Fibroblast of upper back skin (primary cell): ENCODE measurements around the gene CAMK2A.
A peak's percentile ranks its signal among the peaks of the same experiment; 100 is the strongest.

Experiments
- DNase-seq: peaks from one replicate; pipeline ENCODE4 v3.0.0-alpha.2; 2013

The CAMK2A gene

DNA sequence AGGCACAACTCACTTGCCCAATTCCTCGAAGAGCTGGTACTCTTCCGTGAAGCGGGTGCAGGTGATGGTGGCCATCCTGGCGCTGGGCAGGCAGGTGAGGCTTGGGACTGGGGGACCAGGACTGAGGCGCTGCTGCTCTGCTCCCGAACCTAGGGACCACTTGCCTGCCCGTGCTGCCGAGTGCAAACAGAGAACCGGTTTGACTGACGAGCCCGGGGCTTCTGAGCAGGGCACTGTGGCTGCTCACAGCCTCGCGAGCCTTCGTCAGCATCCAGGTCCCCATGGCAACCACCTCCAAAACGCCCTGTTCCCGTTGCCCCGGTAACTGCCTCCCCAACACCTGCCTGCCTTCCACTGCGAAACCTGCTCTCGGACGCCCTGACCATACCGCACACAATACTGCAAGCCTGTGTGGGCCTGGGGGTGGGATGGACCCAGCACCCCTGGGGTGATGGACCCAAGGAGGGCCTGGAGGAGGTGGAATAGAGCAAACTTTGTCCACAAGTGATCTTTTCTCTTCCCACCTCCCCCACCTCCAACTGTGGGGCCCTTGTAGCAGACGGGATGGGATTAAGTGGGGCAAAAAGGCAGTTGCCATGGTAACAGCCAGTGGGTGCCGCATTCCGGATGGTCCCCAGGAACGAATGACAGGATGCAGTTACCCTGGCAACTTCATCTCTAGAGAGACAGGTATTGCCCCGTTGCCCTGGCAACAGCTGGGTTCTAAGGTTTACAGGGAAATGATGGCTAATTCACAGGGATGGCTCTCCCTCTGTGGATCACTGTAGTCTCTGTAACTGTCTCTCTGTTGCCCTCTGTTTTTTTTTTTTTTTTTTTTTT lies at the start of gene CAMK2A:
Gene CAMK2A (minus strand): TSS at position 223 of the 840 bp plus-strand sequence. CDS start 148 bp downstream, at position 75.
- no peak for DNase-seq

DNA sequence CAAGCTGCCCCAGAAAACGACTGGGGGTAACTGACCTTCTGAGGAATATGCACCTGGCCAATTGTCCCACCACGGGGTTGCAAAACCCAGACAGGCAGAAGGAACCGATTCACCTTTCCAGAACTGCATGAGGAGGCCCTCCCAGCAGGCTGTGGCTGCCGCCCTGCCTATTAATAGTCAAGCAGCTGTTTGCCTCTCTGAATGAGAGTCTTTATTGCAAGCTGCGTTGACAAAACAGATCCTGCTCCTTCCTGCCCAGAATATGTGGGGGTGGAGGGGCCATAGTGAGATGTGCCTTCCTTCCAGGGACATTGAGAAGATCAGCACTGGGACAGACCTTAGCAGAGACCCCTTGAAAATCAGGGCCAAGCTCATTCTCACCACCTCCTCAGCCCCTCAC lies 49.6 kb upstream of the CAMK2A start:
- DNase-seq, result no peak

DNA sequence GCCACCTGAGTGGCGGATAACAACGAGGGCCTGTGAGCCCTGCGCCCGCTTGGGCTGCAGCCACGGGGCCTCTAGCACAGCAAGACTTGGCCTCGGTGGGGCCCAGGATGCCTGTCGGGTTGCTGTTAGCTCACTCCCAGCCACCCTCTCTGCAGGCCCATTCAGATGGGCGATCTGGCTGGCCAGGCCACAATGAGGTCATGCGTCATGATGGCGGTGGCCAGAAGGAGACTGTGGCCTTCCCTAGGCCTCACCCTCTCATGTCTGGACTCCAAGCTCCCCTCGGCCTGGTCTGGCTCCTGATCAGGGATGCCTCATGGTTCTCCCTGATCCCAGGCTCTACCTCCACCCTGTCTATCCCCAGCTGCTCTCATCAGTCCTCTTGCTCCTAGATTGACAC lies 49.0 kb upstream of the CAMK2A start:
- no peak for DNase-seq

DNA sequence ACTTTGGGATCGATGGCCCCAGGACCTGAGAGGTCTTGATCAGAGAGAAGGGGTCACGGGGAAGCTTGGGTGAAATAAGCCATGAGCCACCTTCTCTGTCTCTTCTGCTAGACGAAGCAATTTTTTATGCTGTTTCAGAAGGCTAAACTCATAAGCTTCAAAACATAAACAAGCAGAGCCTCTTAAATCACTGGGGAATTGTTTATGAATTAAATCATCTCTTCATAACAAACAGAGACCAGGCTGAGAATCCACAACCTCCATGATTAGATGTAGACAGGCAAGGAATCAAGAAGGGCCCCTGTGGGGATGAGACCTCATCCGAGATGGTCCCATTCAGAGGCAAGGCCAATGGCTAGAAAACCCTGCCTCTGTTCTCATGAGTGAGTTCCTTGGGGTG lies 46.2 kb upstream of the CAMK2A start:
- DNase-seq, result no peak

DNA sequence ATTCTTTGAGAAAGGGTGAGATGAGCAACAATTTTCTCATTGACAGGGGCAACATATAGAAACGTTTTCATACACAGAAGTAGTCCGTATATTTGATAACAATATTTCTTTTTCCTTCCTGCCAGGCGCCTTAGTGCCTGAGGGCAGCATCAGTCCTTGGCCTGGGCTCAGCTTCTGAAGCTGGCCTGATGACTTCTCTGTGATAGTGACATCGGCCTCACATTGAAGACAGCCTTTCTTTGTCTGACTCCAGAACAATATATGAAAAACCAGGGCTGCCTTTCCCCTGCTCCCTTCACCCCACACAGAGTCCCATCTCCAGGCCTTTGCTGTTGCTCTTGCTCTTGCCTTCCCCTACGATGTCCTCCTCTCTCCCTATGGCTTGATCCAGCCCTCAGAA lies 43.8 kb upstream of the CAMK2A start:
- DNase-seq, result no peak

DNA sequence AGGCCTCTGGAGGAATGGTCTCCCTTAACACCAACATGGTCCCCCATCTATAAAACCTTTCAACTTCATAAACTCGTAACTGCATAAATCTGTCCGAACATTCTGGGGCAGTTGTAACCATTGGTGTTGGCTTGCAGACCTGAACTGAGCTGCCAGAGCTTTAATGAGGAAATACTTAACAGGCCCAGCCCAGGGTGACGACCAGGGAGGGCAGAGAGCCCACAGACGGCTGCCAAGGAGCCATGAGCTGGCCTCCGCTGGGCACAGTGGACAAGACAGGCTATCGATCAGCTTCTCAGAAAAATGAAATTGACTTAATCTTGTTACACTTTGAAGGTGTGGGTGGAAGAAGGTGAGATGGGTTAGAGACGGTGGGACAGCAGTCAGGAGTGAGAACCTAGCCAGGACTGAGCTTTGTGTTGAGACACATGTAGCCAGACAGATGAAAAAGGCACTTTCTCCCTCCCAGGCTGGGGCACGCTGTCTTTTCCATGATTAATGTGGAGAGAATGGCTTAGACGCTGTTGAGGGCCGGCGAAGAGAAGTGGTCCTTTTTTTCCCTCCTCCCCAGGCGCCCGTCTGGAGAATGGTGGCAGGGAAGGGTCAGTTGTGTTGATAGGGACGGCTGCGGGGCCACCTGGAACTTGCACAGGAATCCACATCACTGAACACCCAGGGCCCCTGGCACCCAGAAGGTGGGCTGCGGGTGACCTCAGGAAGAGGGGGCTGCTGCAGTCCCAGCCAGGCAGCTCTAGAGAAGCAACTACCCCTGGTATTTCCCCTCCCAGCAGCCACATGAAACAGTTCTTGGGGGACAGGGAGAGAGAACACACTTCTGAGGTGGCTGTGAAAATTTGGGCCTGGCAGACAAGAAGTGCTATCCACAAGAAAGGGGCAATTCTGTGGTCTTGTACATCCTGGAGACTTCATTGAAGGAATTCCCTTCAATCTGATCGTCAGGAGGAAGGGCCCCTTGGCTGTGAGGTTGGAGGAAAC lies 40.6 kb upstream of the CAMK2A start:
- no peak for DNase-seq

DNA sequence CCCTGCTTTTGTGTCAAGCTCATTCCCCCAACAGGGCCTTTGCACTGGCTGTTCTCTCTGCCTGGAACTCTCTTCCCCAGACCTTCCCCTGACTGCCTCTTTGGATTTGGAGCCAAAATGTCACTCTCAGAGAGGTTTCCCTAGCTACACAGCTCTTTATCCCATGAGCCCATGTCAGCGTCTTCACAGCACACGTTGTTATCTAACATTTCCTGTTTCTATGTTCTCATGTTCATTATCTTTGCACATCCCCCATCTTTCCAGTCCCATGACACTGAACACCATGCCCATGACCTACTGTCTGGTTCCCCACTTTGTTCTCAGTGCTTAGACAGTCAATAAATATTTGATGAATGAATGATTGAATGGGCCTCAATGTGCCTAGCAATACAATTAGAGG lies 39.5 kb upstream of the CAMK2A start:
- no peak for DNase-seq

DNA sequence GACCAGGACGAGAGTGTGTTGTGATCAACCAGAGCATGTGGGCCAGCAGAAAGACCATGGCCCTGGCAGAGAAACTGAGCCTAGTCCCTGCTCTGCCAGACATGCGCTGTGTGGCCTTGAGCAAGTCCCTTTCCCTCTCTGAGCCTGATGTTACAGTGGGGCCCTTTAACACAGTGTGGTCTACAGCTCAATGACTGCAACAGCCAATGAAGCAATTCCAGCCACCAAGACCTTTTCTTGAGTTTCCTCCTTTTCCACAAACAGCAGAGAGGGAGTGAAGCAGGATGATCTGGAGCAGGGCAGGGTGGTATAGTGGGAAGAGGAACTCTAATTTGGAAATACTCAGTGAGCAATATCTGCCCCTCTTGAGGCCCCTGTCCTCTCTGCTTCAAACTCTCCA lies 38.9 kb upstream of the CAMK2A start:
- DNase-seq, result no peak

DNA sequence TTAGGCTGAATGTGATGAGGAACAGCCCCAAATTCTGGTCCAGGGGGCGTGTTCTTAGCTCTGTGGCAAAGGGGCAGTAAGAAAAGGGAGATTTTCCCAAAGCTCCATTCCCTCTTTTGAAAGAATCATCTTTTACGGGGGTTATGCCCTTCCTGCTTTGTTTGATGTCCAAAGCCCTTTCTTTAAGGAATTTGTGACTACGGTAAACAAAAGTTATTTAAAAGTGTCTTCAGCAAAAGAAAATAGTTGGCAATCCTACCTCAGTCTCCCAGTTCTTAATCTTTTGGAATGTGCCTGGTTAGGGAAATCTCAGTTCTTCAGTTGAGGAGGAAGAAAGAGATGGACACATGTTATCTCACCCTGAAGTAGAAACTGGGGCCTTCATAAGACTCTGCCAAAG lies 37.6 kb upstream of the CAMK2A start:
- no peak for DNase-seq

DNA sequence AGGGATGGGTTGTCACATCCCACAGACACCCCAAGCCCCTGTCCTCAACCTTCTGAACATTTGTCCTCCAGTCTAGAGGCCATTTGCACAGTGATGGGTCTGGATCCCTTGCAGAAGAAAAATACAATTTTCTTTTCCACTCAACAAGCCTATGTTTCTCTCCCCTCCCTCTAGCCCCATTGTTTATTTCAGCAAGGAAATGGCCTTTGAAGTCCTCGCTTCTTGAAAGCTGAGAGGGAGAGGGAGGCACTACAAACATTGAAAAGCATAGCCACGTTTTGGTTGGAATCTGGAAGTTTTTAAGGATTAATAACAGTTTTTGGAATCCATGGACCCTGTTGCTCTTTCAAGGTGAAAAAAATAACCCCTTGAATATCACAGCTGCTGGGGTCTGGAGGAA lies 37.1 kb upstream of the CAMK2A start:
- DNase-seq, result no peak

DNA sequence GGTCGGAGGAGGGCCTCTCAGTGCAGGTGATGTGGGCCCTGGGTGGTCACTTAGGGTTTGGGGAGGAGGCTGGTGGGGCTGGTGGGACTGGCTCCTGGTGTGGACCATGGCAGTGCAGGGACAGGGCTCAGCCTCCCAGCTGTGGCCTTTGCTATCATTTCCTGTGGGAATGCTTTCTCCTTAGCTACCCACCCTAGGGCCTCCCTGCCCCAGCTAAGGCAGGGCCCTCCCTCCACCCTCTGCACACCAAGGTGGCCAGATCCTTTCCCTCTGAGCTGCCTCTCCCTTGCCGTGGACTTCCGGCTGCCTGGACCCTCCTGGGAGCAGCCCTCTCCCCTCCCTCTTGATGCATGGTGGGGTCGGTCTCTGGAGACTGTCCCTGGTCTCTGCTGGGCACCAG lies 35.9 kb upstream of the CAMK2A start:
- no peak for DNase-seq

DNA sequence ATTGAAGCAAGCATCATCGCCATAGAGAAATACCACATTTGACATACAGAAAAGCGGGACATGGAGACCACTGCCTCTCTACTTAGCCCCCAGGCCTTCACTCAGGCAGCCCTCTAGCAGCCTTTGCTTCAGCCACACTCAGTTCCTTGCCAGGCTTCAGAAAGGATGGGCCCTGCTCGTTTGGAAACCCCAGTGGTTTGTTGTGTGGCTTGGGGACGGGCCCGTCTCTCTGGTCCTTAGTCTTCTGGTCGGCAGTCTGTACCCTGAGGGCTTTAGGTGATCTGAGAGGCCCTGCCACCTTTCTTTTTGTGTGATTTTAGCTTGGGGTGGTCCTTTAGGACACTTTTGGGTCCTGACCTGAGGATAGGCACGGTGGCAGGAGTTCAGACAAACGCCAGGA lies 34.2 kb upstream of the CAMK2A start:
- no peak for DNase-seq

DNA sequence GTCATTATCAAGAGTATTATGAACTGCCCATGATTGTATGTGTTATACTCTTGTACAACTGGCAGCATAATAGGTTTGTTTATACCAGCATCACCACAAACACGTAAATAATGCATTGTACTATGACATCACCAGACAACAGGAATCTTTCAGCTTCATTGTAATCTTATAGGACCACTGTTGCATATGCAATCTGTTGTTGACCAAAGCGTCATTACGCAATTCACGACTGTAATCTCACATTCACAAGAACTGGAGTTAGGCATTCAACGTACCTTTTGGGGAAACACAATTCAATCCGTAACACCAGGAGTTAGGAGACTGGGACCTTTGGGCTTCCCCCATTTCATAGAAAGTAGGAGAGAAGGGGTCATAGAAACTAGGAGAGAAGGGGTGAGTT lies 33.5 kb upstream of the CAMK2A start:
- DNase-seq, result no peak

DNA sequence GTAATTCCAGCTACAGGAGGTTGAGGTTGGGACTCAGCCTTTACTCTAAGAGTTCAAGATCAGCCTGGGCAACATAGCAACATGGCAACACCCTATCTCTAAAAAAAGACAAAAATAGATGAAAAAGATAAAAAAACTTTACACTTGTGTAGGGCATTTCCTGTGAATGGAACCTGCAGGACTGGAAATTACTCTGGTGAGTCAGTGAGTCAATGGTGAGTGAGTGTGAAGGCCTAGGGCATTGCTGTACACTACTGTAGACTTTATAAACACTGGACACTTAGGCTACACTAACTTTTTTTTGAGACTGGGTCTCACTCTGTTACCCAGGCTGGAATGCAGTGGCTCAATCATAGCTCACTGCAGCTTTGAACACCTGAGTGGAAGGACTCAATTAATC lies 32.6 kb upstream of the CAMK2A start:
- DNase-seq, result no peak

DNA sequence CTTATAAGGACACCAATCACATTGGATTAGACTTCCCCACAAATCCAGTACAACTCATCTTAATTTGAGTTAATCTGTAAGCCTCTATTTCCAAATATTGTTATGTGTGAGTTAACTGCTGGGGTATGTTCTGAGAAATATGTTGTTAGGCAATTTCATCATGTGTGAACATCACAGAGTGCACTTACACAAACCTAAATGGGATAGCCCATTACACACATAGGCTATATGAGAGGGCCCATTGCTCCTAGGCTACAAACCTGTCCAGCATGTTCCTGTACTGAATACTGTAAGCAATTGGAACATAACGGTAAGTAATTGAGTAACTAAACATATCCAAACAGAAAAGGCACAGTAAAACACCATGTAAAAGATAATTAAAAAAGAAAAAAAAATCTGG lies 32.2 kb upstream of the CAMK2A start:
- no peak for DNase-seq

DNA sequence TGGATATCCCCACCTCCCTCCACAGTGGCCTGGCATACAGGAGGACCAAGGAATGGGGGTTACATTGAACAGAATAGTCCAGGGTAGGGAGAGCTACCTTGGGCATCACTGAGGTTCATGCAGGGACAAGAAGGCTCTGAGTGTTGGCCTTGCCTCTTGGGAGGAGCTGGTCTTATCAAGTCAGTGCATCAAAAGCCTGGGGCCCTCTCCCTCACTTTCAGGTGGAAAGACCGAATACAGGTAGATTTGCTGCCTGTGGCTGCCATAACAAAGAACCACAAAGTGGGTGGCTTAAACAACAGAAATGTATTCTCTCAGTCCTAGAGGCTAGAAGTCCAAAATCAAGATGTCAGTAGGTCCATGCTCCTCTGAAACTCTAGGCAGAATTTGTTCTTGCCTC lies 31.6 kb upstream of the CAMK2A start:
- no peak for DNase-seq

DNA sequence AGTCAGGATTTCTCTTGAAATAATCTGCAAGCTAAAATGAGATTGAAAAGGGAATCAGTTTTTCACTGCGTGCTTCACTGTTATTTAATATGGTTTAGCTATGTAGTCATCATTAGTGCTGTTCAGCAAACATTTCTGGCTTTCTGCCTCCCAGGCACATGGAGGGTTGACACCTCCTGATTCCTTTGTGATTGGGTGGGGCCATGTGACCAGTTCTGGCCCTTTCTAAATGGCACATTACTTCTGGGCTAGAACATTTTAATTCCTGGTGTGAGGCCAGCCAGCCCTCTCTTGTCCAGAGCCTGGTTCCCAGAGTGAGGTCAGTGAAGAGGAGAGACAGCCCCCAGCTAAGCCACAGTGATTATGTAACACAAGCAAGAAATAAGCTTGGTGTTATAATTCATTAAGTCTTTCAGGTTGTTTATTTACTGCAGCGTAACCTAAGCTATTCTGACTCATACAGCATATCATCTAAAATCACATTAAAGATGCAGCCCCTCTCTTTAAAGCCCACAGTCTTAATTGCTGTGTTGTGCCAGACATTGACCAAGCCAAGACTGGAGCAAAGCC lies 30.6 kb upstream of the CAMK2A start:
- peak; percentile 52 for DNase-seq

DNA sequence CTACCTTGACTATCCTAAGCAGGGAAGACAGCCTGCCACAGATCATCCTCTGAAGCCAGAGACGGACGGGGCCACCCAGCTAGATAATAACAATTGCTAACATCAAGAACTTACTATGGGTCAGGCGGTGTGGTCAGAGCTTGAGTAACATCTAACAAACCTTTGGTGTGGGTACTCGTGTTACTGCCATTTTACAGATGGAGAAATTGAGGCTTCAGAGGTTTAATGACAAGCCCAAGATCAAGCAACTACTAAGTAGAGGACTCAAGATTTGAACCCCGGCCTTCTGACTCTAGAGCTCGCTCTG lies 29.9 kb upstream of the CAMK2A start:
- no peak for DNase-seq

DNA sequence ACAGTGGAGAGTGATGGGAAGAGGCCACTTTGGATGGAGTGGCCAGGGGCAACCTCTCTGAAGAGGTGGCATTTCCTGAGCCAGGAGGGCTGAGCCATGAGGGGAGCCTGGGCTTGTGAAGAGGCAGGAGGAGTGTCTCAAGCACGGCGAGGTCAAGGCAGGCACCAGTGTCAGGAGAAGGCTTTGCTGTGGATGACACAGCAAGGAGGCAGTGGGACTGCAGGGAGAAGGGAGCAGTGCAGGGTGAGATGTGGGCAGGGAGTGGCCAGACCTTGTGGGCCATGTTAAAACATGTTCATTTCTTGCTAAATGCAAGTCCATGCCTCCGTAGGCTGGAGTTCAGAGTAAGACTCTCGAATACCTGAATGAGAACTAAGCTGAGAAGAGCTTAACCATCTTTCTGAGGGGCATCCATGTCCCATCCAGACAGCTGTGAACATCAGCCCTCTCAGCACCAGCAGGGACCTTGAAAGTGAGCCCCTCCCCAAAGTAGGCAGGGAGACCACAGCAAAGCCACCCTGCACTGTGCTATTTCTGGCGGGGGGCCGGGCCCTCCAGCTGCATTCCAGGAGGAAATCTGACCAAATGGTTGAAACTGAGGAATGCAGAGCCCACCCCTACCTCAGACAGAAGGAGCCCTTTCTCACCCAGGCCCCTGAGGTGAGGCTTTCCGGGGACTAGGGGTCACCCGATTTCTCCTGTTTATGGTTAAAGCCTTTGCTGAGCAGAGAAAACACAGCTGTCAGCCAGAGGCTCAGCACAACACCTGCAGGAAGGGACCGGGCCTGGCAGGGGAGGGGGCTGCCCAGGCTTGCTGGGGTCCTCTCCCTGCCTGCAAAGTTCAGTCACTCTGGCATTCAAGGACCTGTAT lies 29.3 kb upstream of the CAMK2A start:
- DNase-seq, result no peak

DNA sequence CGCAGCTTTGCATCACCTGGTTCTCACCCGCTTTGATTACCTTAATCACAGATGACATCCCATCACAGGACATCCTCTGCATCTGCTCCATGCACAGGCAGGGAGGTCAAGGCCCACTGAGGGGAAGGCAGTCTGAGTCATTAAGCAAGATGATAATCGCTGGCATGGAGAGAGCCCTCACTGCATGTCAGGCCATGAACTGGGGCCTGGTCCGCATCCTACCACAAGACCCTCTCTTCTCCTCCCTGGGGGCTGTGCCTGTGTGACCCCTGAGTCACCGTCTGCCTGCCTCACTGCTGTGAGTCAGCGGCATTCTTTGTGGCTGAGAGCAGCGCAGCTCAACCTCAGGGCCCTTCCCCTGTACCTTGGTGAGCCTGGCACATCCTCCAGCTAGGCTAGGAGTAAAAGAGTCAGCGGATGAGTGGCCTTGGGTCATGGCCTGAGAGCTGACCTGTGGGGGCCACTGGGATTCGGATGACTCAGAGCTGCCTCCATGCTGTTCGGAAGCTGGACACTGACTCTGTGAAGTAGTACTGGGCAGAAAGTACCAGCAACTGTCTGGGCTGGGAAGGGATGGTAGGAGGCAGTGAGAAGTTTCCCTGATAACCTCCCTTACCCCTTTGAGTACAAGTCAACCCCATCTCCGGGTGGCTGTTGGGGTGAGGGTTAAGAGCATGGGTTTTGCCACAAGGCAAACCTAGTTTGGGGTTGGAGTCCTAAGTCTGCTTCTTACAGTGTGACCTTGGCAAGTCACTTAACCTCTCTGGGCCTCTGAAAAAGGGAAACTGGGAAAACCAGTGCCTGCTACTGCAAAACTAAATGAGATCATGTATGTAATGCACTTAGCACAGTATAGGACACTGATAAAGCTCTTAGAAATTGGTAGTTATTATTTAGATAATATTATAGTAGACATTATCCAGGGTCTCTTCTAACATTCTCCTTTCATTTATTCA lies 27.8 kb upstream of the CAMK2A start:
- DNase-seq, result peak; percentile 93

DNA sequence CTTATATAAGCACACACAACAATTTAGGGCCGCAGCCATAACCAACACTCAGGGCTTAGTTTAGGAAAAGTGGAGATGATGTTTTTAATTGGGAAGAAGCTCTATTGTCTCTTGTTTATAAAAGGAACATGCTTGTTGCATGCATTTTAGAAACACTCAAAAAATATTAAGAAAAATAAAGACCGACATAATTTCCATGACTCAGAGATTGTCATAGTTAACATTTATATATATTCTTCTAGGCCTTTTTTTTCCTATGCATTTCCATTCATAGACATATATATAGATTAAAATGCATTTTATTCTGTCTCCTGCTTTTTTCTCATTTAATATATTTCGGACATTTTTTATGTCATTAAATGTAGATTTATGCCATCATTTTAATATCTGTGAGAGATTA lies 26.7 kb upstream of the CAMK2A start:
- no peak for DNase-seq

DNA sequence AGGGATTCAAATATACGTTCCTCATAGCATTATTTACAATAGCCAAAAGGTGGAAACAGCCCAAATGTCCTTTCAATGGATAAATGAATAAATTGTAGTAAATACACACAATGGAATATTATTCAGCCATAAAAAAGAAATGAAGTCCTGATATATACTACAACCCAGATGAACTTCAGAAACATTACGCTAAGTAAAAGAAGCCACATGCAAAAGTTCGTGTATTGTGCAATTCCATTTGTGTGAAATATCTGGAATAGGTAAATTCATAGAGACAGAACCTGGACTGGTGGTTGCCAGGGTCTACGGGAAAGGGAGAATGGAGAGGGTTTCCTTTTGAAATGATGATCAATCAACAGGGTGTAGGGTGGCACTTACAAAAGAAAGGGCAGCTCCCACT lies 25.7 kb upstream of the CAMK2A start:
- no peak for DNase-seq
